OCI-LY1 (cell line): Measurements from ENCODE around the gene CYB5R4.

Source experiments
- EZH2 ChIP-seq: fragments of 200-600 bp; sonication (generic), shearing (Covaris generic); IDR thresholded peaks from 2 replicates; pipeline ENCODE4 v1.8.0; 2017; ENCODE audit warnings: borderline replicate concordance, mixed run types, mild to moderate bottlenecking, antibody characterized with exemption, low read length, moderate library complexity, mixed read lengths
- TF ChIP-seq, protein P1 (sequence below): fragments of 200-600 bp; sonication (generic), shearing (Covaris generic); IDR thresholded peaks from 2 replicates; pipeline ENCODE4 v1.5.1; 2017; ENCODE audit warnings: mild to moderate bottlenecking, antibody characterized with exemption, low read length, moderate library complexity, mixed read lengths

DNA sequence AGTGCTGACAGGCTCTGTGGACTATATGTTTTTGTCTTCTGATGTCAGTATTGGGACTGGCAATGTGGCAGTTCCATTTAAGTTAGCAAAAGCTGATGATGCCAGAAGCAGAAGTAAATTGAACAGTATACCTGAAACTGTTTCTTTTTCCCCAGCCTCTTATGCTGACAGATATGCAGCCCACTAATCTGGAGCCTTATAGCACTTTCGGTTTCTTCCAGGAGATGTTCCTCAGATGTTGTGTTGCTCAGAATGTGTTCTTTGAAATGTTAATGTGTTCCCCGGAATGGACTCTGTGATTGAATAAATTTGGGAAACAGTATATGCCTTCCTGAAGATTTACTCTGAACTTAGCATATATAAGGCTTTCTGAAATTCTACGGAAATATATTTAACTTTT, 93.3 kb downstream of the CYB5R4 start:
- TF ChIP-seq, protein P1, sequence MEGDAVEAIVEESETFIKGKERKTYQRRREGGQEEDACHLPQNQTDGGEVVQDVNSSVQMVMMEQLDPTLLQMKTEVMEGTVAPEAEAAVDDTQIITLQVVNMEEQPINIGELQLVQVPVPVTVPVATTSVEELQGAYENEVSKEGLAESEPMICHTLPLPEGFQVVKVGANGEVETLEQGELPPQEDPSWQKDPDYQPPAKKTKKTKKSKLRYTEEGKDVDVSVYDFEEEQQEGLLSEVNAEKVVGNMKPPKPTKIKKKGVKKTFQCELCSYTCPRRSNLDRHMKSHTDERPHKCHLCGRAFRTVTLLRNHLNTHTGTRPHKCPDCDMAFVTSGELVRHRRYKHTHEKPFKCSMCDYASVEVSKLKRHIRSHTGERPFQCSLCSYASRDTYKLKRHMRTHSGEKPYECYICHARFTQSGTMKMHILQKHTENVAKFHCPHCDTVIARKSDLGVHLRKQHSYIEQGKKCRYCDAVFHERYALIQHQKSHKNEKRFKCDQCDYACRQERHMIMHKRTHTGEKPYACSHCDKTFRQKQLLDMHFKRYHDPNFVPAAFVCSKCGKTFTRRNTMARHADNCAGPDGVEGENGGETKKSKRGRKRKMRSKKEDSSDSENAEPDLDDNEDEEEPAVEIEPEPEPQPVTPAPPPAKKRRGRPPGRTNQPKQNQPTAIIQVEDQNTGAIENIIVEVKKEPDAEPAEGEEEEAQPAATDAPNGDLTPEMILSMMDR = no peak
- TF ChIP-seq EZH2 = no peak
